Right renal pelvis (tissue), 4 donors: ENCODE measurements around the gene KISS1R. TPM values are rescaled to one million over a fixed set of nuclear protein-coding genes. Genes with fewer than 3 reads are reported as not detected.

ENCODE experiments used
- DNase-seq, 4 donors: peaks; one replicate each; pipeline ENCODE4 v3.0.0-alpha.2; 2013; ENCODE audit warnings: low read depth in 4 of 4, low spot score in 3 of 4, missing footprints in 1 of 4
- polyA plus RNA-seq, 4 donors: library from polyadenylated mRNA; unstranded; fragments of 120-200 nt; gene quantifications; one replicate each; pipeline ENCODE4 v1.2.1, GENCODE V29; 2013; ENCODE audit not compliant: insufficient read length in 4 of 4

The KISS1R gene
- polyA plus RNA-seq, 4 donors = 0.38 to 1.6 (median 0.61) TPM

DNA sequence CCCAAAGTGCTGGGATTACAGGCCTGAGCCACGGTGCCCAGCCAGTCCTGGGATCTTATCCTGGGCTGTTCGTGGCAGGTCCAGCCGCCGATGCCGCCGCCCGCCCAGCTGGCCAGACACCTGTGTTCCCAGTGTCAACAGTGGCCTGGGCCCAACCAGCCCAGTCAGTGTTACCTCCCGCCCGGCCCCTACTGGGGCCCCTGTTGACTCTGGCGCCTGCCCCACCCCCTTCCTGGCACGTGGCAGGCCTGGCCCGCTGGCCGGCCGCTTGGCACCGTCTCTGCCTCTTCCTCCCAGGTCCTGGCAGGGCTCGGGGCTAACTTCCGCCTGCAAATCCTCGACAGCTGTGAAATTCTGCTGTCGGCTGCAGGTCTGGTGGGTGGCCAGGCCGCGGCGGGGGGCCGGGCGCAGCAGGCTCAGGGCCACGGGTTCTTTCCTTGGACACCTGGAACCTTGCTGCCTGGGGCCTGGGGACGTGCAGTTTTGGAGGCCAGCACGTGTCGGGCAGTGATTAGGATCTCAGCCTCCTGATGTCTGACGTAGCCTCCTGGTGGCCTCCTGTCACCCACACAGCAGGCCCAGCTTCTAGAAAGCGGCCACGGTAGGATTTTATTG lies 17.8 kb downstream of the KISS1R start:
- no peak for DNase-seq

DNA sequence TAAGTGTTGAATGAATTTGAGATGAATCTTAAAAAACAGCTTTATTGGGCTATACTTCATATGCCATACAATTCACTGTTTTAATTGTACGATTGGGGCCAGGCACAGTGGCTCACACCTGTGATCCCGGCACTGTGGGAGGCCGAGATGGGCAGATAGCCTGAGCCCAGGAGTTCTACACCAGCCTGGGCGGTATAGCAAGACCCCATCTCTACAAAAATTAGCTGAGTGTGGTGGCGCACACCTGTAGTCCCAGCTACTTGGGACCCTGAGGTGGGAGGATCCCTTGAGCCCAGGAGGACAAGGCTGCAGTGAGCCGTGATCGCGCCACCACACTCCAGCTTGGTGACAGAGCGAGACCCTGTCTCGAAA lies 19.0 kb downstream of the KISS1R start:
- DNase-seq = no peak

DNA sequence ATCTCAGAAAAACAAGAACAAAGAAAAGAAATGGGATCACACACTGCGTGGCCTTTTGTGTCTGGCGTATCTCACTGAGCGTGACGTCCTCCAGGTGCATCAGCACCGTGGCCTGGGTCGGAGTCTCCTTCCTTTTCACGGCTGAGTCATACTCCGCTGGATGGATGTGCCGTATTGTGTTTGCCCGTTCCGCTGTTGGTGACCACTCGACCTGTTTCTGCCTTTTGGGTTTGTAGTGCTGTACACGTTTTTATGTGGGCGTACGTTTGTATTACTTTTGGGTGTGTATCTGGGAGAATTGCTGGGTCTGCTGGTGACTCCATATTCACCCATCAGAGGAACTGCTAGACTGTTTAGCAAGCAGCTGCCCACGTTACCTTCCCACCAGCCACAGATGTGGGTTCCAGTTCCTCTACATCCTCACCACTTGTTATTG lies 20.1 kb downstream of the KISS1R start:
- DNase-seq = no peak

DNA sequence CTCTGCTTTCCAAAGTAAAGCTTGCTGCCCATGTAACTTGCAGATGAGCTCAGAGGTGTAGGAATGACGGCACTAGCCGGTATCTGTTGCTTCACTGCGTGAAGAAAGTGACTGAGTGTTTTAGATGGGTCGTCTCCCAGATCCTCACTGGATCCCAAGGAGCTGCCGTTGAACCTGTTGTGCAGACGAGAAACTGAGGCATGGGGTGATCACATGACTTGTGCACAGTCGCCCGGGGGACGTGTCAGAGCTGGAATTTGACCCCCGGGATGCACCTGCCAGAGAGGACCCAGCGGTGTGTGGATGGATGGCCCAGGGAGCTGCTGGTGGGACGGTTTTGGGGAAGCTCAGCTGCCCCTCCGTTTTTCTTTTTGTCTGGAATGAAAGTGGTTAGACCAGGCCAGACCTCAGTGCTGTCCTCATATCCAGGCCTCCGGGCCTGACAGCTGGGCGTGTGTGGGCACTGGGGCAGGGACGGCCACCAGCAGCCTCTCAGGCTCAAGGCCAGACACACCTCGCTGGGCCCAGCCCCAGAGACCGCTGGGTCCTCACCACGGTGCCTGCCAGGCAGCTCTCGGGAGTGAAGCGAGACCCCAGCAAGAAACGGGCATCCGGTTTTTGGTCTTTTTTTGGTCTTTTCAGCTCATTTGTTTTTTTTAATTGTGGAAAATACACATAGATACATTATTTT lies 21.2 kb downstream of the KISS1R start:
- DNase-seq = no peak

DNA sequence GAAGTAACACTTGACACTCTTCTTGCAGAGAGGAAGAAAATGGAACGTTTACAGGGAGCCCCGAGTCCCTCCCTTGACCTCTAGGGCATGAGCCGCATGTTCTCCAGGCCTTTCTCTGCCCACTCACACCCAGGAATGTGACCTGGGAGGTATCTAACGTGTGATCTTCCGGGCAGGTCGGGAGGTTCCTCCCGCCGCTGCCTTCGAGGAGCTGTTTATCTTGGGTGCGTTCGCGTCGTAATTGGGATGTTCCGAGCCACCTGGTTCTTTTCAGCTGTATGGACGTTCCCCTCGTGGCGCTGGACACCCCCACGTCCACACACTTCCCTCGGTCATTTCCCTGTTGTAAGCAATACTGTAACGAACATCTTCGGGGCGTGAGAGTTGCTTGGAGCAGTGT lies 22.3 kb downstream of the KISS1R start:
- no peak for DNase-seq

DNA sequence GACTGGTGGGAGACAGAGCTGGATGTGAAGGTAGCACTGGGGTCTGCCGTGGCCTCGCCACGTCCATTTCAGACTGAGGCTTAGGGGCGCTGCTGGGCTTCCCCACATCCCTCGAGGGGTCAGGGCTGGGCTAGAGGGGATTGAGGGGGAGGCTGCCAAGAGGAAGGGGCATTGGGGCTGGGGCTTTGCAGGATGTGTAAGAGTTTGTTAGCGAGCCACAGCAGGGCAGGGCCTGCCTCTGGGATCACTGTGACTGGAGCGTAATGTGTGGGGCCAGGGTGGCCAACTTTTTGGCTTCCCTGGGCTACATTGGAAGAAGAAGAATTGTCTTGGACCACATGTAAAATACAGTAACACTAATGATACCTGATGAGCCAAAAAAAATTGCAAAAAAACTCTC lies 22.8 kb downstream of the KISS1R start:
- no peak for DNase-seq

DNA sequence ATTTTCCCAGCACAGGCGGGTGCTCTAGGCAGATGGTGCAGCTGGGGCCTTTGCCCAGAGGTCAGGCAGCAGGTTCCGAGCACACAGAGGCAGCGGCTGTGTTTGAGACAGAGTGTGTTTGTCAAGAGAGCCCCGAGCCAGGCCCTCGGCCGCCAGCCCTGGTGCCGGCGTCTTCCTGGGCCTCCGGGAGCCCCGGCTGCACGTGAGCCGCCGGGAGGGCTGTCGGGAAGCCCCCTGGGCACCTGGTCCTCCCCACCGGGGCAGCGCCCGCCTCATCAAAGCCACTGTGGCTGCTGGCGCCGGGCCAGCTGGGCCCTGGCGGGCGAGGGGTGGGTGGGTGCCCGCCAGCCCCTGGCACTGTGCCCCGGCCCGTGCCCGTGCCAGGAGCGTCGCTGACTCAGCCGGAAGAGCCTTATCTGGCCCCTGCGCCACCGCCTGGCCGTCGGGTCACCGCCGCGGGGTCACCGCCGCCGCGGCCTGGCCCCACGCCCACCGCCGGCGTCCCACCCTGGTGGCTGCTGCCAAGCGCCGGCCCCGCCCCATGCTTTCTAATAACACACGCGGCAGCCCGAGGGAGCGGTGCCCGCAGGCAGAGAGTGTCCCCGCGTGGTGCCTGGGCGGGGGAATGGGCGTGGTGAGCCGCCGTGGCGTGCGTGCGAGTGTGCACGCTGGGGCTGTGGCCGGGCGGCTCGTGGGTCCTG lies 23.6 kb downstream of the KISS1R start:
- no peak for DNase-seq

DNA sequence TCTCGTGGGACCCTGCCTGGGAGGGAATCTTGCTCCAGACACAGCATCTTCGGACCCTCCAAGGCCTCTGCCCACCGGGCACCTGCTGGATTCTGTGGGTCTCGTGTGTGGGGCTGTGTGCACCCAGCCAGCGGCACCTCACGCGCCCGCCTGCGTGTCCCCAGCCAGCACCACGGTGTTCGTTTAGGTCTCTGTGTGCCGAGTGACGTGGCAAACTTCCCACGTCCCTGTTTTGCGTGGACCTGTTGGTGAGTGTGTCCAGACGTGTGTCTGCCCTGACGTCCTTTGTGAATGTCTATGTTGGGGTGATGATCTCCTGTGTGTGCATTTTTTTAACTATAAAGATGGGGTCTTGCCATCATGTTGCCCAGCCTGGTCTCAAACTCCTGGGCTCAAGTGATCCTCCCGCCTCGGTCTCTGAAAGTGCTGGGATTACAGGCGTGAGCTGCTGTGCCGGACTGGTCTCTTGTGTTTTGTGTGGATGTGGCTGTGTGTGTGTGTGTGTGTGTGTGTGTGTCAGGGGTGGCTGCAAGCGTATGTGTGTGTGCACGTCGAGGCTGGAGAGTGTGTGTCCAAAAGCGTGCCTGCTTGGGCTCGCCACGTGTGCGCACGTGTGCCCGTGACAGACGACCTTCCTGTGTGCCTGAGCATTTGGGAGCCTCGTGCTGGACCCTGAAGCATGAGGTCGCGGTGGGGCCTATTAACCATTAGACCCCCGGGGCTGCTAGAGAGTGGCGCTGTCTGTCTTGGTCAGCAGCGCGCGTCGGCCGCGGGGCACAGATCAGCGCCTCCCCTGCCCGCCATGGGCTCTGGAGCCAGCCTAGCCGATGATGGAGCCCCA lies 24.4 kb downstream of the KISS1R start:
- no peak for DNase-seq

DNA sequence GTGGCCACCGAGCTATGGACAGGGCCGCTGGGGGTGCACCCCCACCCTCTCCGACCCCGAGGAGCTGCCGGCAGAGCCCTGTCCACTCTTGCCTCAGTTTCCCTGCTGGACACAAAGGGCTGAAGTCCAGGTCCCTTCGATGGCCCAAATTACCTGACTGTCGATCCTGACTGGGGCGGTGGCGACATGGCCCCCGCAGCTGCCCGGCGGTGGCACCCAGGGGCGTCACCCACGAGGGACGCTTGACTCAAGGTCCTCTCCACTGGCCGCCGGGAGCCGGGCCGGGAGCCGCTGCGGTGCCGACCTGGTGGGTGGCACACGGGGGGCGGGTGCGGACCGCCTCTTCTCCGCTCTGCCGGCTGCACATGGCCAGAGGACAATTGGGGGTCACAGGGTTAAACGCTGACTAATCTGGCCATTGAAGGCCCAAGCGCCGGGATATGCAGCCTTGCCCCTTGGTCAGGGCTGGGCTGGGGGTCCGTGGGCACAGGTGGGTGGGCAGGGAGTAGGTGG lies 25.1 kb downstream of the KISS1R start:
- no peak for DNase-seq

DNA sequence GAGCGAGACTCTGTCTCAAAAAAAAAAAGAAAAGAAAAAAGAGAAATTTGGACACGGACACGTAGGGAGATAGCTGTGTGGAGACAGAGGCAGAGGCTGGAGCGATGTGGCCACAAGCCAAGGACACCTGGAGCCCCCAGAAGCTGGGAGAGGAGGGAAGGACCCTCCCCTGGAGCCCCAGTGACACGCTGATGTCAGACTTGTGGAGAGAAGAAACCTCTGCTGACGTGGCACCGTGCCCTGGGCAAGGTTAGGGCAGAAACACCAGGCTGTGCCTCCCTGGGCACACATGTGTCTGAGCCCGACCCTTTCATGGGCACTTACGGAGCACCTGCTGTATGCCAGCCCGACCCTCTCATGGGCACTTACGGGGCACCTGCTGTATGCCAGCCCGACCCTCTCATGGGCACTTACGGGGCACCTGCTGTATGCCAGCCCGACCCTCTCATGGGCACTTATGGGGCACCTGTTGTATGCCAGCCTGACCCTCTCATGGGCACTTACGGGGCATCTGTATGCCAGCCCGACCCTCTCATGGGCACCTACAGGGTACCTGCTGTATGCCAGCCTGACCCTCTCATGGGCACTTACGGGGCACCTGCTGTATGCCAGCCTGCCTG lies 26.5 kb downstream of the KISS1R start:
- no peak for DNase-seq

DNA sequence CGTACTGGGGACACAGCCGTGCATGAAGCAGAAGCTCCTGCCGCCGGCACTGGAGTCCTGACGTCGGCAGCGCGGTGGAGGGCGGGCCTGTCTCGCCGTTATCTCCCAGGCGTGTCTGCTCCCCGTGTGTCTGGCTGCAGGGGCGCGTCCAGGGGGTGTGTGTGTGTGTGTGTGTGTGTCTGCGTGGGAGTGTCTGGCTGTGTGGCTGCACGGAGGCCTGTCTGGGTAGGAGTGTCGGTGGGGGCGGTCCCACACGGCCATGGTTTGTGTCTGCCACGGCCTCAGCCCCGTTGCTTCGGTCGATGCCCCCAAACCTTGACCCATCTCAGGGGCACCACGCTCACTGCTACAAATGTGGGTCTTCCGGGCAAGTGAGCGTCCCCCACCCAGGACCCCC lies 27.0 kb downstream of the KISS1R start:
- no peak for DNase-seq

DNA sequence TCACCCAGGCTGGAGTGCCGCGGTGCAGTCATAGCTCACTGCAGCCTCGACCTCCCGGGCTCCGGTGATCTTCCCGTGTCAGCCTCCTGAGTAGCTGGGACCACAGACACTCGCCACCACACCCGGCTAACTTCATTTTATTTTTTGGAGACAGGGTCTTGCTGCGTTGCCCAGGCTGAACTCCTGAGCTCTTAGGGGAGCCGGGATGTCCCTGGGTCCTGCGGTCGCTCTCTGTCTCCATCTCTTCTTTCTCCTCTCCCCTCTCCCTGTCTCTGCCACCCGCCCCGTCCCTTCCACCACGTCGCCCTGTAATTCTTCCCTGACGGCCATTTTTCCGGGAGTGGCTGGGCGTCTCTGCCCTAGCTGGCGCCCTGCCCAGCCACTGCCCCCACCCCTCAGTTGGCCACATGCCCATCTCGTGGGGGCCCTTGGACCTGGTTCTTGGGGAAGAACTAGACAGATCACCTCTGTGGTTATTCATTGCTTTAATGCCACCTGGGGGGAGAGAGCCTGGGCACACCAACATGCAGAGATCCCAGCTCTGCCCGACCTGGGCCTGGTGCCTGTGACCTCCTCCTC lies 27.6 kb downstream of the KISS1R start:
- DNase-seq = no peak

DNA sequence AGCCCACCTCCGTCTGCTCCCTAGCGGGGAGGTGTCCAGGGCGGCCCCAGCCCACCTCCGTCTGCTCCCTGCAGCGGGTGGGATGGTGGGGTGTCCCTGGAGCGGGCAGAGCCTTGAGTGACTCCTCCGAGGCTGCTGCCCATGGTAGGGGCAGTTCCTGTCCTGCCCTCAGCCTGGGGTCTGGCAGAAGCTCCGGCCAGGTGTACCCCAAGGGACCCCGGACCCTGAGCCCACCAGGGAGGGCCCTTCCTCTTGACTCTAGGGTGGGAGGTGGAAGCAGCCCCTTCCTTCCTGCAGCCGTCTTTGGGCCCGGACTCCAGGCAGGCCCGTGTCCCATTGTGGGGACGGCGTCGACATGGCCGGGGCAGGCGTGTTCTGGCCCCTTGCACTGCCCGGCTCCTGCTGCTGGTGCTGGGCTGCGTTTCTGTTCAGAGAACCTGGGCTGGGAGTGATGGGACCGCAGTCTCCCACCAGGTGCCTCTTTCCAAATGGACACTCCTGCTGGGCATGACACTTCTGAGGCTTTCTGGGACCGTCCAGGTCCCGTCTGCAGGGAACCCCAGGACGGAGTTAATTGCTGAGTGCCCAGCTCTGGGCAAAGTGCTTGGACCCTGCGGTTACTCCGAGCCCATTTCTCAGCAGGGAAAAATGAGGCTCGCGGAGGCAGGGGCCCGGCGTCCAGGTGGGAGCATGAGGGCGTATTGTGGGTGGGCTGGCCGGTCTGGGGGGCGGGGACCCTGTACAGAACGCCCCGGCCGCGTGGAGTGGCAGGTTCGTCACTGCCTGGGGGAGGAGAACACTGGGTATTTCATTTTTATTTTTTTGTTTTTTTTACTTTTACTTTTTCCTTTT lies 28.5 kb downstream of the KISS1R start:
- DNase-seq = no peak

DNA sequence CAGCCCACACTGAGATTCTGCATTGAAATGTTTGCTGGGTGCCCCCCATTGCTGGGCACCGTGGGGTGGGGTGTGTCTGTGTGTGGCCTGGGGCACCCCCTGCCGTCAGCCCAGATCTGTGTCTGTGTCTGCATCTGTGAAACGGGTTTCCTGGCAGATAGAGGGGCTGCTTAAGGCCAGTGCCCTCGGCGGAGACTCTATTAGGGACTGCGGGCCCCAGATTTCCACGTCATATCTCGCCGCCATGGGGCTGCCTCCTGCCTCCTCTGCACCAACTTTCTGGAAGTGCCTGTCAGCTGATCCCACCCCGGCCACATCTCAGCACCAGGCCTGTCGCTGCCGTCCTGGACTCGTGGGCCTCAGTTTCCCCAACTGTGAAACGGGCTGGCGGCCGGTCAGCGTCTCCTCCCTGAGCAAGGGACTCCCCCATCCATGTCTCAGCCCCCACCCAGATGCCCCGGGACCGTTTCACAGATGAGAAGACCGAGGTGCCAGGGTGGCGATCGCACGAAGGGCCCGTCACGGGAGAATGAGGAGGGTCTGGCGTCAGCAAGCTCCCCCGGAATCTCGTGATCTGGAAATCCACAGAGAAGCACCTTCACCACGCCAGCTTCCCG lies 30.1 kb downstream of the KISS1R start:
- no peak for DNase-seq

DNA sequence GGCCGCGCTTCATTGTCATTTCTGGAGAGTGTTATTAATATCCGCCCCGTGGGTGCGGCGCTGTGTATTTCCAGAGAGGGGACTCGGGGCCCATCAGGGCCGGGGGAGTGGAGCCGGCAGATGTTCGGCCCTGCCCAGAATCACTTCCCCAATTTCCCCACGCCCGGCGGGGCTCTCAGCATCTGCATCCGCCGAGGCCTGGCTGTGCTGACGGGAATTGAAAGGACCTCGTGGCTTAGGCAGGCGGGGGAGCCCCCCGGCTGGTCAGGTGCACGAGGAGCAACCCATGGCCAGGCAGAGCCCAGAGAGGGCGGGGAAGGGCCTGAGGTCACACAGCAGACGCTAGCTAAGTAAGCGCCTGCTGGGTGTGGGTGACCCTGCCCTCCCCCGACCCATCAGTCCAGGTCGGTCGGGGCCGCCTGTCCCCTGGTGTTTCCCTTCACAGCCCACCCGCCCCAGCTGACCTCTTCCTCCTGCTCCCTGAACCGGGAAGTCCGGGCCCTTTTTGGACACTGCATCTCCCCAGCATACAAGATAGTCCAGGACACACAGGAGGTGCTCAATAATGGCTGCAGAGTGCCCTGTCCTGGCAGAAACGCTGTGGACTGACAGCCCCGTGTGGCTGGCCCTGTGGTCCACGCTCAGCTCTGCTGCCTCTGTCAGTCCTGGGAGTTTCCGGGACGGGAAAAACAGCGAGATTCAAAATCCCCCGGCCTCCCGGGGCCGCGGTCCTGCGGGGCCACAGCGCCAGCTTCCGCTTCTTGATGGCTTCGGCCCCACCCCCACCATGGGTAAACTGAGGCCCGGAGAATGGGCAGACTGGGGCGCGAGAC lies 30.8 kb downstream of the KISS1R start:
- DNase-seq = no peak

DNA sequence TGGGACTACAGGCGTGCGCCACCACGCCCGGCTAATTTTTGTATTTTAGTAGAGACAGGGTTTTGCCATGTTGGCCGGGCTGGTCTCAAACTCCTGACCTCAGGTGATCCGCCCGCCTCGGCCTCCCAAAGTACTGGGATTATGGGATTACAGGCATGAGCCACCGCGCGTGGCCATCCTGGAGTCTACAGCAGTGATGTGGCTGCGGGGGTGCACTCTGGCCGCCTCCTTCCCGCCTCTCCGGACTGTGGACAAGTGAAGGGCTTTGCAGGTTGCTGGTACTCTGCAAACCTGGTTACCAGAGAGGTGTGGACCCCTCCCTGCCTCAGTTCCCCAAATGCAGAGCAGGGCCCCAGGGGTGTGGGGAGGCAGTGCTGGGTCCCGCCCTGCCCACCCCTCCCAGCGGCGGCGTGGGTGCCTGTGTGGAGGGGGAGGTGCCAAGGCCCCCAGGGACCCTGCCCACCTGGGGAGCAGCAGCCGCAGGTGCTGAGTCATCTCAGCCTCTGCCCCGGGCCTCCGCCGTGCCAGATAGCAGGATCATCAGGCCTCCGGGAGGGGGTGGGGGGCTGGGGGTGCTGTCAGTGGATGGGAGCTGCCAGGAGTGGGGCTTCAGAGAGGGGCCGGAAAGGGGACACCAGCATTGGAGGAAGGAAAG lies 31.8 kb downstream of the KISS1R start:
- DNase-seq = no peak

DNA sequence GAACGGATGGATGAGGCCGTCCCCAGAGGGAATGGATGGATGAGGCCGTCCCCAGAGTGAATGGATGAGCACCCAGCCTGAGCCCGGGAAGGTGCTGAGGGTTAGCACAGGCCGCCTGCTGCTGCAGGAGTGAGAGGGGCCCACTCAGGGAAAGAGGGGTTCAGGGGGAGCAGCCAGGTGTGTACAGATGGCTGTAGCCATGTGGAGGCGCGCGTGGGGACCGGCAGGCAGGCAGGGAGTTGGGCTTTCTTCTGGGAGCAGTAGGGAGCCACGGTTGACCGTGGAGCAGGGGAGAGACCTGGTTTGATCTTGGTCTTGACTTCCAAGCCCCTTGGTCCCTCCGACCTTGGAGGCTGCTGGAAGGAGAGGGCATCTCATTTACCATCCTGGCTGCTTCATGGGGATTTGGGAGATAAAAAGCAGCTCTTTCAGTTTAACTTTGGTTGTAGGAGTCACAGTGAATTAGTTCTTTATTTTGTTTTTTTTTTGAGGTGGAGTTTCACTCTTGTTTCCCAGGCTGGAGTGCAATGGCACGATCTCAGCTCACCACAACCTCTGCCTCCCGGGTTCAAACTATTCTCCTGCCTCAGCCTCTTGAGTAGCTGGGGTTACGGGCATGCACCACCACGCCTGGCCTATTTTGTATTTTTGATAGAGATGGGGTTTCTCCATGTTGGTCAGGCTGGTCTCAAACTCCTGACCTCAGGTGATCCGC lies 33.4 kb downstream of the KISS1R start:
- DNase-seq = no peak
